GM21390 (cell line): Measurements from ENCODE around the gene UBE2Q1.
"Not testable (repeated sequence)": the region's sequence is repeated elsewhere in the genome, so short reads cannot be mapped to it uniquely, and the experiment has no call there.

Source experiments
- ATAC-seq: cut with Tn5 transposase; IDR thresholded peaks from one replicate; pipeline ENCODE4 v1.9.1; 2021; ENCODE audit not compliant: unreplicated experiment

The UBE2Q1 gene

GRCh38 chr1:154551474-154551873 is 7.0 kb downstream of the UBE2Q1 start:
- ATAC-seq, result no peak

- ATAC-seq, result no peak
Measured at GRCh38 chr1:154550657-154551056, 7.8 kb downstream of the UBE2Q1 start.

GRCh38 chr1:154550070-154550469 is 8.4 kb downstream of the UBE2Q1 start:
- ATAC-seq, result no peak

GRCh38 chr1:154549202-154549770 is 9.2 kb downstream of the UBE2Q1 start:
- ATAC-seq, result no peak

- ATAC-seq, result no peak
Measured at GRCh38 chr1:154548028-154548427, 10.4 kb downstream of the UBE2Q1 start.

- ATAC-seq, result no peak
Measured at GRCh38 chr1:154547105-154547732, 11.2 kb downstream of the UBE2Q1 start.

- no peak for ATAC-seq
Measured at GRCh38 chr1:154546264-154547063, 12.0 kb downstream of the UBE2Q1 start.

- ATAC-seq, result no peak
Measured at GRCh38 chr1:154541231-154541630, 17.2 kb downstream of the UBE2Q1 start.

- ATAC-seq, result no peak
Measured at GRCh38 chr1:154539486-154540483, 18.7 kb downstream of the UBE2Q1 start.

- ATAC-seq, result no peak
Measured at GRCh38 chr1:154536570-154536969, 21.9 kb downstream of the UBE2Q1 start.

- ATAC-seq, result no peak
Measured at GRCh38 chr1:154533952-154534844, 24.3 kb downstream of the UBE2Q1 start.

GRCh38 chr1:154531950-154532349 is 26.5 kb downstream of the UBE2Q1 start:
- not testable (repeated sequence) for ATAC-seq

GRCh38 chr1:154529308-154529707 is 29.2 kb downstream of the UBE2Q1 start:
- no peak for ATAC-seq

GRCh38 chr1:154527192-154527591 is 31.3 kb downstream of the UBE2Q1 start:
- no peak for ATAC-seq

- no peak for ATAC-seq
Measured at GRCh38 chr1:154524881-154525280, 33.6 kb downstream of the UBE2Q1 start.

- ATAC-seq, result no peak
Measured at GRCh38 chr1:154521695-154522094, 36.8 kb downstream of the UBE2Q1 start.

- ATAC-seq, result no peak
Measured at GRCh38 chr1:154520333-154520732, 38.1 kb downstream of the UBE2Q1 start.

- ATAC-seq, result no peak
Measured at GRCh38 chr1:154519591-154519991, 38.9 kb downstream of the UBE2Q1 start.

GRCh38 chr1:154517661-154518060 is 40.8 kb downstream of the UBE2Q1 start:
- ATAC-seq, result no peak

- no peak for ATAC-seq
Measured at GRCh38 chr1:154514066-154514553, 44.4 kb downstream of the UBE2Q1 start.
